ENCODE data around the gene HNRNPR. TPM values are rescaled to one million over a fixed set of nuclear protein-coding genes. Genes with fewer than 3 reads are reported as not detected.

Gene HNRNPR
- total RNA-seq (2022; extraction: Qiagen RNA extraction): 167 to 191 TPM (median 180 TPM) in 5 replicates

DNA sequence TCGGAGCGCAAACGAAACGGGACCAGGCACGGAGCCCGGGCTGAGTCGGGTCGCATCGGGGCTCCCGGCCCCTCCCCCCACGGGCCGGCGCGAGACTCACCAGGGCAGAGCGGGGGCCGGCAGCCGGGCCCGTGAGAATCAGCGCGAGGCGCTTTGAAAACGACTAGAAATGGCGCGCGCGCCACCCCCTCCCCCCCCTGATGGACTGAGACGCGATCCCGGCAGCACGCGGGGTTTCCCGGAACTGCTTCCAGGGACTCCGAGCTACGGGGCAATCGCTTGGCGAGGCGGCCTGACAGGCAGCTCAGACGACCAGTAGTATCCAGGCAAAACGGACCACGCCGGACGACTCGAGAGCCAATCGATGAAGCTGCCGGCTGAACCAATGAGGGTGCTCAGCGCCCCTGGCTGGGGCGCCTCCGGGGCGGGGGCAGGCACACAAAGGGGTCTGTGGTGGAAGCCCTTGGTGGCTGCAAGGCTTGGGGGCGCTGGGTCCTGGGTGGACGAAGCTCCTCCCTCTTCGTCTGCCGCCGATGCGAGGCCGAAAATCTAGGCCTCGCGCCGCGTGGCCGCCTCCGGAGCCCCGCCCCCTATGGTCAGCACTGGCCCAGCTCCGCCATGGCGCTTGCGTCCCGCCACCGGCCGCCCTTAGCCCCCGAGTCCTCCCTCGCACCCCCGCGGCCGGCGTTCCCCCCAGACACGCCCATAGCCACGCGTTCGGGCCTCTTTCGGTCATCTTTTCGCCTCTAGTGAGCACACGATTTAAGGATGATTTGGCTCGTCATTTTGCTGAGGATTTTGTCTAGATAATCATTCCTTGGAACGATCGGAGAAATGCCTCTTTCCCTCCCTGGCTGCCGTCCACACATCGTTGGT, at the start of gene HNRNPR:
Gene HNRNPR (minus strand): TSS at position 174 of the 876 bp plus-strand sequence. CDS start 3,276 bp downstream, outside the sequence.

DNA sequence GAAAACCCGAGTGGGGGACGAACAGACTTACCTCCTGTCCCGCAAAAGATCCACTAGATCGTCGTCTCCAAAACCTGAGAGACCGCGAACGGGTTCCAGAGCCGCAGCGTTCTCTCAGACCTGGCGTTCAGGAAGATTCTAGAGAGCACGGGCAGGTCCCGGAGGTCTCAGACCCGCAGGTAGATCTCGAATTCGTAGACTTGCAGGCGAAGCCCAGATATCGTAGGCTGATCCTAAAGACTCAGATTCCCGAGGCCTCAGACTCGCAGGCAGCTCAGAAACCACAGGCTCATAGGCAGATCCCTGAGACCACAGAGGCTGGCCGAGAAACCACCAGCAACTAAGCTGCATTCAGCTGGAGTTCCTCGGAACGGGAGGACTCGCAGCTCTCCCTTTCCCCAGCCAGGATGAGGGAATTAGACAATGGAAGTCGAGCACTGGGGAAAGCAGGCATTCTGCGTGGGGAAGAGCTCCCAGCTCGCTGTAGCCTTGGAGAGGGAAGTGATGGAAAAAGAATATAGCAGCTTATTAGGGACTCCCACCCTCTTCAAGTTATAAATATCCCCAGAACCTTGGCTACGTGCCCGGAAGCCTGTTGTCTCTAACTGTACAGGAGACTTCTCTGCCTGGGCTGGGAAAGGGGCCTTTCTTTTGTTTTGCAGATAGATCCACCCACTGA, 25.4 kb upstream of the HNRNPR start, which contains the start of gene ZNF436:
Gene ZNF436 (minus strand): TSS at position 502 of the 679 bp plus-strand sequence. CDS start 1,831 bp downstream, outside the sequence.

Other genes with a start within 250 kb of the HNRNPR start
- gene LUZP1, start 175.4 kb downstream of the HNRNPR start, total RNA-seq (2022; extraction: Qiagen RNA extraction): 17.1 to 25.5 TPM (median 22.5 TPM) in 5 replicates
- 10.0 to 16.7 TPM (median 15.0 TPM) in 5 replicates for gene HTR1D, start 126.8 kb downstream of the HNRNPR start, total RNA-seq (2022; extraction: Qiagen RNA extraction)
- 5.1 to 6.1 TPM (median 5.2 TPM) in 5 replicates for gene ZNF436, start 25.6 kb upstream of the HNRNPR start, total RNA-seq (2022; extraction: Qiagen RNA extraction)
- gene TCEA3, start 80.5 kb upstream of the HNRNPR start, total RNA-seq (2022; extraction: Qiagen RNA extraction): 0.29 to 0.87 TPM (median 0.60 TPM) in 5 replicates
- 6.2 to 7.8 TPM (median 7.2 TPM) in 5 replicates for gene ASAP3, start 139.9 kb upstream of the HNRNPR start, total RNA-seq (2022; extraction: Qiagen RNA extraction)
- gene E2F2, start 186.9 kb upstream of the HNRNPR start, total RNA-seq (2022; extraction: Qiagen RNA extraction): 2.2 to 3.3 TPM (median 2.9 TPM) in 5 replicates
- 258 to 365 TPM (median 315 TPM) in 5 replicates for gene ID3, start 215.2 kb upstream of the HNRNPR start, total RNA-seq (2022; extraction: Qiagen RNA extraction)

All from A549 treated with dexamethasone at 1 μM for 4 hours (cell line).